Neural cell (in vitro differentiated cells): ENCODE measurements around the gene EXTL1.

Experiments
- CTCF ChIP-seq: fragments of 450-650 bp; IDR thresholded peaks from 2 replicates; pipeline ENCODE4 v1.5.1; 2014; ENCODE audit warnings: antibody characterized with exemption, mild to moderate bottlenecking, moderate library complexity; ENCODE audit not compliant: poor library complexity, severe bottlenecking
- EP300 ChIP-seq: fragments of 450-650 bp; conservative IDR thresholded peaks from 2 replicates; pipeline ENCODE4 v1.6.1; 2014; ENCODE audit warnings: antibody characterized with exemption, mild to moderate bottlenecking, moderate library complexity; ENCODE audit not compliant: poor library complexity, severe bottlenecking
- EZH2 ChIP-seq: fragments of 200-600, 300-800 bp; shearing (Covaris generic), sonication (generic); IDR thresholded peaks from 2 replicates; pipeline ENCODE4 v1.6.1; 2014; ENCODE audit warnings: antibody characterized with exemption, low read length, borderline replicate concordance, mild to moderate bottlenecking; ENCODE audit not compliant: insufficient read depth, poor library complexity, severe bottlenecking
- MXI1 ChIP-seq: fragments of 450-650 bp; conservative IDR thresholded peaks from 2 replicates; pipeline ENCODE4 v1.6.1; 2014; ENCODE audit warnings: antibody characterized with exemption, mild to moderate bottlenecking; ENCODE audit not compliant: poor library complexity, severe bottlenecking
- POLR2AphosphoS5 ChIP-seq: IDR thresholded peaks from 2 replicates; pipeline ENCODE4 v1.6.1; 2012
- REST ChIP-seq: IDR thresholded peaks from 2 replicates; pipeline ENCODE4 v1.6.1; 2012; ENCODE audit warnings: borderline replicate concordance
- SMC3 ChIP-seq: fragments of 450-650 bp; conservative IDR thresholded peaks from 2 replicates; pipeline ENCODE4 v1.6.1; 2014; ENCODE audit warnings: antibody characterized with exemption, mild to moderate bottlenecking, moderate library complexity; ENCODE audit not compliant: poor library complexity
- TAF1 ChIP-seq: IDR thresholded peaks from 2 replicates; pipeline ENCODE4 v1.6.1; 2012; ENCODE audit warnings: low read depth

GRCh38 chr1:26006710-26007109 lies 14.9 kb upstream of the EXTL1 start:
- no peak for TF ChIP-seq CTCF
- TF ChIP-seq REST = no peak
- TF ChIP-seq EP300 = no peak
- no peak for TF ChIP-seq POLR2AphosphoS5
- no peak for TF ChIP-seq MXI1
- no peak for TF ChIP-seq TAF1
- no peak for TF ChIP-seq EZH2
- TF ChIP-seq SMC3 = no peak
